MG63 (cell line): ENCODE measurements around the gene HSD3B1. TPM values are rescaled to one million over a fixed set of nuclear protein-coding genes. Genes with fewer than 3 reads are reported as not detected.
"Not testable (repeated sequence)": the region's sequence is repeated elsewhere in the genome, so short reads cannot be mapped to it uniquely, and the experiment has no call there.

Experiments
- DNase-seq: peaks from one replicate; pipeline ENCODE4 v3.0.0-alpha.2; 2020
- H3K27me3 ChIP-seq: fragments of 250-450 bp; sonication (Bioruptor Pico); 2 replicates; pipeline ENCODE4 v1.5.1; 2020; ENCODE audit warnings: mild to moderate bottlenecking, moderate library complexity
- H3K36me3 ChIP-seq: fragments of 250-450 bp; sonication (Bioruptor Pico); 2 replicates; pipeline ENCODE4 v1.5.1; 2020; ENCODE audit warnings: mild to moderate bottlenecking, moderate library complexity
- H3K4me3 ChIP-seq: fragments of 250-450 bp; sonication (Bioruptor Pico); 2 replicates; pipeline ENCODE4 v1.5.1; 2020; ENCODE audit warnings: mild to moderate bottlenecking, moderate library complexity
- H3K9me3 ChIP-seq: fragments of 250-450 bp; sonication (Bioruptor Pico); 2 replicates; pipeline ENCODE4 v1.5.1; 2020; ENCODE audit warnings: mild to moderate bottlenecking, moderate library complexity
- total RNA-seq: library from RNA; depleted of rRNA; stranded (reverse); fragments of >200 nt; shearing (Covaris generic); gene quantifications from 2 replicates; pipeline ENCODE4 v1.2.3, GENCODE V29; 2014; ENCODE audit warnings: low replicate concordance

HSD3B1 gene
- total RNA-seq, 1 experiment from 2014 or later, result not detected

- no peak for DNase-seq
- no peak overlapping the region for H3K4me3 ChIP-seq
- H3K27me3 ChIP-seq, result peaks cover 5% of the 10 kb centered on the region; the same call in 1 of the 2 replicates
- H3K9me3 ChIP-seq, result no peaks in the 10 kb centered on the region
- no peaks in the 10 kb centered on the region for H3K36me3 ChIP-seq
These were observed 31.0 kb downstream of the HSD3B1 start for GRCh38 chr1:119537966-119538365.

DNA sequence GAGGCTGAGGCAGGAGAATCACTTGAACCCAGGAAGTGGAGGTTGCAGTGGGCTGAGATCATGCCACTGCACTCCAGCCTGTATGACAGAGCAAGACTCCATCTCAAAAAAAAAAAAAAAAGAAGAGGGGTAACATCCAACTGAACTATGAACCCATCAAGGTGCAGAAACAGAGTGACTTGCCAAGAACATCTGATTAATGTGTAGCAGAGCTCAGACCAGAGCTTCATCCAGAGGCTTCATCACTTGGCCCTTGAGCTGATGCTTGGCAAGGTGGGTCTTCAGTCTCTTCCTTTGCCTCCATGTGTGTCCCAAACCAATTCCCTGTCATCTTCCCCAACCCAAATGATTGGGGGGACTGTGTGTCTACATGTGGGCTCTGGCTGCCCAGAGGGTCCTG lies 32.6 kb downstream of the HSD3B1 start:
- Histone ChIP-seq H3K27me3 (peaks cover 5% of the 10 kb centered on the region; the same call in 1 of the 2 replicates), H3K4me3 (no peak overlapping the region), H3K36me3 (no peaks in the 10 kb centered on the region), H3K9me3 (no peaks in the 10 kb centered on the region)
- DNase-seq, result no peak

DNA sequence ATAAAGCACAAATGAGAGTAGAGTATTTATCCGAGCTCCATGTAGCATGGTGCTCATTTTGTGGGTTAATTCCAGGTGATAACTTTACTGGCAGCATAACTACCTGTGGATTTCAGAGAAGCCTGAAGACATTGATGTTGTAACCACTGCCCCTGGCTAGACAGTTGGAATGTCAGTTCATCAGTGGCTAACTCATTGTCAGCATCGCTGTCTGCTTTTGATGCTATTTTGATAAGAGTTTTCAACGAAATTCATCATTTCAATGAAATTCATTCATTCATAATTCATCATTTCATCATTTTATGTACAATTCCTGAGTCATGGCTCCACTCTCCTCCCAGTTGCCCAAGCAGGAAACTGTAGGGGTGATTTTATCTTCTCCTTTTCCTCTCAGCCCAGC lies 34.4 kb downstream of the HSD3B1 start:
- H3K9me3 ChIP-seq, result no peaks in the 10 kb centered on the region
- H3K4me3 ChIP-seq, result no peak overlapping the region
- H3K27me3 ChIP-seq, result peaks cover 5% of the 10 kb centered on the region; the same call in 1 of the 2 replicates
- DNase-seq, result no peak
- no peaks in the 10 kb centered on the region for H3K36me3 ChIP-seq

- Histone ChIP-seq H3K9me3 (no peaks in the 10 kb centered on the region), H3K4me3 (no peak overlapping the region), H3K27me3 (peaks cover 3% of the 10 kb centered on the region; the same call in 1 of the 2 replicates), H3K36me3 (no peaks in the 10 kb centered on the region)
- DNase-seq, result peak; percentile 23
These were observed 35.5 kb downstream of the HSD3B1 start for GRCh38 chr1:119542492-119542946.

- Histone ChIP-seq H3K4me3 (no peak overlapping the region), H3K9me3 (no peaks in the 10 kb centered on the region), H3K27me3 (peaks cover 3% of the 10 kb centered on the region; the same call in 1 of the 2 replicates), H3K36me3 (no peaks in the 10 kb centered on the region)
- DNase-seq, result no peak
These were observed 37.3 kb downstream of the HSD3B1 start for GRCh38 chr1:119544165-119544762.

DNA sequence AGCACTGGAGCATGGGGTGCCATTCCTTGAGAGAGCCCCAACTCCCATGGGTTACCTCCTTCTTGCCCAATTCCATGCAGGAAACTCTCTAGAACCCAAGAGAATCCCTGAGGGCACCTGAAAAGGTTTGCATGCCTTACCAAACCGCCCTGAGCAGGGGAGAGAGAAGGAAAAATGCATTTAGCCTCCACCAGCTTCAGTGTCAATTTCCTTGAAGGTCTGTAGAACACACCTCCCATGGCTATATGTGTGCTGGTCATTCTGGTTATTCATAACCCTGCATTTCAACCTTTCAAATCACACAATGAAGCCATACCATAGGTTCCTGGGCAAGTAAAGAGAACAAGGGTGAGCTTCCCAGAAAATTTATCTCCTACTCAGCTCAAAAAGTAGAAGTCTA lies 39.6 kb downstream of the HSD3B1 start:
- no peaks in the 10 kb centered on the region for H3K36me3 ChIP-seq
- H3K4me3 ChIP-seq, result no peak overlapping the region
- no peak for DNase-seq
- no peaks in the 10 kb centered on the region for H3K9me3 ChIP-seq
- H3K27me3 ChIP-seq, result no peaks in the 10 kb centered on the region

- Histone ChIP-seq H3K27me3 (no peaks in the 10 kb centered on the region), H3K36me3 (no peaks in the 10 kb centered on the region), H3K9me3 (no peaks in the 10 kb centered on the region), H3K4me3 (no peak overlapping the region)
- DNase-seq, result no peak
These were observed 40.3 kb downstream of the HSD3B1 start for GRCh38 chr1:119547306-119547705.

GRCh38 chr1:119547805-119548204 lies 40.8 kb downstream of the HSD3B1 start:
- H3K4me3 ChIP-seq, result no peak overlapping the region
- no peaks in the 10 kb centered on the region for H3K27me3 ChIP-seq
- DNase-seq, result no peak
- no peaks in the 10 kb centered on the region for H3K9me3 ChIP-seq
- no peaks in the 10 kb centered on the region for H3K36me3 ChIP-seq

- Histone ChIP-seq H3K27me3 (no peaks in the 10 kb centered on the region), H3K36me3 (no peaks in the 10 kb centered on the region), H3K9me3 (no peaks in the 10 kb centered on the region), H3K4me3 (no peak overlapping the region)
- DNase-seq, result peak; percentile 45
These were observed 42.7 kb downstream of the HSD3B1 start for GRCh38 chr1:119549719-119550132.

DNA sequence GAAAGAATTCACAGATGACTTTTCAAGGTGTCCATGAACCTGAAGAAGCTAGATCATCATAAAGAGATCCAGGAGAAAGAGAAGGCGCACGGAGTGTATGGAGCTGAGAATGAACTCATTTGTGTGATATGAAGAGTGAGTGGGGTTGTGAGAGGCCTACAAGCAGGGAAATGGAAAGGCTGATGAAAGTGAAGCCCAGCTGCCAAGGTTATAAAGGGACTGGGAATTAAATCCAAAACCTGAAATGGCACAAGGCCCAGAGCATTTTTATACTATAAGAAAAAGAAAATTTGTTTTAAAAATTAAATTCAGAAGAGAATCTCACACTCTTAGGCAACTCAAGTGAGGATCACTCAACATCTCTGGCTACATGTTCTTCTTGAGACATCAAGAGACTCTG lies 43.4 kb downstream of the HSD3B1 start:
- Histone ChIP-seq H3K36me3 (no peaks in the 10 kb centered on the region), H3K4me3 (no peak overlapping the region), H3K9me3 (no peaks in the 10 kb centered on the region), H3K27me3 (no peaks in the 10 kb centered on the region)
- no peak for DNase-seq

DNA sequence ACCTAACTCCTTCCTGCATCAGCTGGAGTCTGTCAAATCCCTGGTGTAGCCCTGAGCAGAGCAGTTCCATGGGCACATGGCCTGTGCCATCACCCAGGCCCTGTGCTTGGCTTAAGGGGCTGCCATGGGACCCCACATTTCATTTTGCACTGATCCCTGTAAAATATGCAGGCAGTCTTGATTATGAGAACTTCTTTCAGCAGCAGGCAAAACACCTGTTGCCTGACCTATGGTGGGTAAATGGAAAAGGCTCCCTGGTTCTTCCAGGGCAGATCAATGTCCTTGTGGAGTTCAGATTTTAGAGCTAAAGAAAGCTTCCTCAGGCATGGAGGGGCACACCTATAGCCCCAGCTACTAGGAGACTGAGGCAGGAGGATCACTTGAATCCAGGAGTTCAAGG lies 44.2 kb downstream of the HSD3B1 start:
- no peak overlapping the region for H3K4me3 ChIP-seq
- H3K27me3 ChIP-seq, result no peaks in the 10 kb centered on the region
- DNase-seq, result no peak
- H3K9me3 ChIP-seq, result no peaks in the 10 kb centered on the region
- H3K36me3 ChIP-seq, result no peaks in the 10 kb centered on the region

DNA sequence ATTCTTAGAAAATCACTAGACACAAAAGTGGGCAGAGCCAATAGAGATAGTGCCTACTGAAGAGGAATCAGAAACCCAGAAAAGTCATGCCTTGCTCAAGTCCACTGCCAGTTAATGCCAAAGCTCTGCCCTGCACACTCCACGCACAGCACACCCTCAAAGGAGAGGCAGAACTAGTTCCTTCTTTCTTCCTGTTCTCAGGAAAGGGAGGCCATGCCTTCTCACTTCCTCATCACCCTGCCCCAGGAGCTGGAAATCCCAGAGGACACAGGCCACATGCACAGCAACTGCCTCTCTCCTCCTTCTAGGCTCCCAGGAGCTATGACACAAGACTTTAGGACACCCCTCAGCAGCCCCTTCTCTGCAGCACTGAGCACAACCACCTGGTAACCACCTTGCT lies 45.6 kb downstream of the HSD3B1 start:
- H3K36me3 ChIP-seq, DNase-seq, H3K27me3 ChIP-seq, H3K4me3 ChIP-seq, H3K9me3 ChIP-seq: not testable (repeated sequence)

- not testable (repeated sequence) for H3K27me3 ChIP-seq, DNase-seq, H3K36me3 ChIP-seq, H3K4me3 ChIP-seq, H3K9me3 ChIP-seq
These were observed 46.5 kb downstream of the HSD3B1 start for GRCh38 chr1:119553302-119554071.

- no peak overlapping the region for H3K4me3 ChIP-seq
- peak; percentile 72 for DNase-seq
- no peaks in the 10 kb centered on the region for H3K36me3 ChIP-seq
- H3K9me3 ChIP-seq, result no peaks in the 10 kb centered on the region
- H3K27me3 ChIP-seq, result no peaks in the 10 kb centered on the region; the same call in 1 of the 2 replicates
These were observed 47.2 kb downstream of the HSD3B1 start for GRCh38 chr1:119554183-119554582.

GRCh38 chr1:119556423-119556822 lies 49.4 kb downstream of the HSD3B1 start:
- no peaks in the 10 kb centered on the region for H3K9me3 ChIP-seq
- H3K27me3 ChIP-seq, result no peaks in the 10 kb centered on the region; the same call in 1 of the 2 replicates
- no peak for DNase-seq
- no peaks in the 10 kb centered on the region for H3K36me3 ChIP-seq
- H3K4me3 ChIP-seq, result no peak overlapping the region

DNA sequence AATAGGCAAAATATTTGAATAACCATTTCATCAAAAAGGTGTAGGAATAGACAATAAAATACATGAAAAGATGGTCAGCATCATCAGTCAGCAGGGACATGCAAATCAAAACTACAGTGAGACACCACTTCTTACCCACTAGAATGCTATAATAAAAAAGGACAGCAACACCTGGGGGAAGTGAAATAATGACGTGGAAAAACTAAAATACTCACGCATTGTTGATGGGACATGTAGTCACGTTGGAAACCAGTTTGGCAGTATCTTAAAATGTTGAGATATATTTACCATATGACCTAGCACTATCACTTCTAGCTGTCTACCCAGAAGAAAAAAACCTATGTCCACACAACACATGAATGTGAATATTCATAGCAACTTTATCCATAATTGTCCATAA lies 53.4 kb downstream of the HSD3B1 start:
- not testable (repeated sequence) for H3K9me3 ChIP-seq, H3K36me3 ChIP-seq, H3K4me3 ChIP-seq, DNase-seq, H3K27me3 ChIP-seq

DNA sequence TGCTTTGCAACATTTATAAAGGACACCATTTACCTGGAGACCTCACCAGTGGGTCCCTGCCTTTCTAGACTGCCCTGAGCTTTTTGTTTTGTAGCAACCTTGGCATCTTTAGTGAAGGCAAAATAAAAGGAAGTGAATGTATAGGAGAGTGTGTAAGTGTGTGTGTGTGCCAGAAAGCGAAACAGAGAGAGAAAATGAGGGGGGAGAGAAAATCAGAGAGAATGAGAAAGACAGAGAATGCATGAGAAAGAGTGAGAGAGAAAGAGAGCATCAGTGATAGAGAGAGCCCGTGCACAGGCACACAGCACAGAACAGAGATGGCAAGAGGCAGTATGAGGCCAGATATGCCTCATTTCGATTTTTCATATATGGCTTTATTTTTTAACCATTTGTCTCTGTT lies 57.5 kb downstream of the HSD3B1 start:
- no peak for DNase-seq
- no peak overlapping the region for H3K4me3 ChIP-seq
- no peaks in the 10 kb centered on the region for H3K27me3 ChIP-seq
- no peaks in the 10 kb centered on the region for H3K9me3 ChIP-seq
- H3K36me3 ChIP-seq, result no peaks in the 10 kb centered on the region
